Suprapubic skin (tissue), 4 donors: ENCODE results near the gene CAMTA1. TPM values are rescaled to one million over a fixed set of nuclear protein-coding genes. Genes with fewer than 3 reads are reported as not detected.

Experiments
- DNase-seq, 2 donors: peaks; one replicate each; pipeline ENCODE4 v3.0.0-alpha.2; 2019; ENCODE audit warnings: low spot score in 2 of 2
- H3K27ac ChIP-seq: fragments of 200-600 bp; sonication (generic); one replicate; pipeline ENCODE4 v1.5.1; 2019
- H3K27me3 ChIP-seq: fragments of 200-600 bp; sonication (generic); one replicate; pipeline ENCODE4 v1.5.1; 2019
- H3K36me3 ChIP-seq: fragments of 200-600 bp; sonication (generic); one replicate; pipeline ENCODE4 v1.5.1; 2019
- H3K4me1 ChIP-seq: fragments of 200-600 bp; sonication (generic); one replicate; pipeline ENCODE4 v1.5.1; 2019
- H3K4me3 ChIP-seq: fragments of 200-600 bp; sonication (generic); one replicate; pipeline ENCODE4 v1.5.1; 2019; ENCODE audit warnings: mild to moderate bottlenecking
- H3K9me3 ChIP-seq: fragments of 200-600 bp; sonication (generic); one replicate; pipeline ENCODE4 v1.5.1; 2019
- EP300 ChIP-seq: sonication (generic); formaldehyde crosslinking; IDR thresholded peaks from one replicate; pipeline ENCODE4 v1.6.1; 2017; ENCODE audit warnings: antibody characterized with exemption
- POLR2A ChIP-seq, 2 donors: fragments of 450-650 bp; IDR thresholded peaks; one replicate each; pipeline ENCODE4 v1.6.1; 2017; ENCODE audit warnings: antibody characterized with exemption in 2 of 2, mild to moderate bottlenecking in 2 of 2, moderate library complexity in 2 of 2
- POLR2AphosphoS5 ChIP-seq, 3 donors: sonication (generic); formaldehyde crosslinking; IDR thresholded peaks; one replicate each; pipeline ENCODE4 v1.6.1; 2017; ENCODE audit warnings: antibody characterized with exemption in 3 of 3
- WGBS: methylation state at CpG from one replicate; pipeline ENCODE4 v1.1.5; 2018; 5-methylcytosine and 5-hydroxymethylcytosine counted together
- total RNA-seq, 4 donors: library from RNA; depleted of rRNA; stranded (reverse); fragments of >200 nt; gene quantifications; one replicate each; pipeline ENCODE4 v1.1.0, GENCODE V29; 2016
- TF ChIP-seq, protein P1 (sequence below), 2 donors: fragments of 200-600 bp in 1 of 2; fragments of 450-650 bp in 1 of 2; sonication (generic) in 1 of 2; IDR thresholded peaks; one replicate each; pipeline ENCODE4 v1.5.1; 2016 to 2019; ENCODE audit warnings: antibody characterized with exemption in 2 of 2, mild to moderate bottlenecking in 1 of 2, moderate library complexity in 1 of 2

The CAMTA1 gene
- total RNA-seq, 4 donors from 2014 or later = 40.4 to 54.1 (median 46.6) TPM

- Histone ChIP-seq H3K27ac (no peak overlapping the region), H3K36me3 (no peaks in the 10 kb centered on the region), H3K9me3 (no peaks in the 10 kb centered on the region), H3K4me3 (no peak overlapping the region), H3K4me1 (peaks cover 31% of the 10 kb centered on the region), H3K27me3 (peaks cover 4% of the 10 kb centered on the region)
- 52% methylated on average over 19 of the region's 30 CpGs for WGBS
- DNase-seq = no peak
- no peak for TF ChIP-seq POLR2AphosphoS5 (IDR thresholded peaks at IDR 0.05)
- no peak for TF ChIP-seq EP300
- no peak for TF ChIP-seq POLR2A (IDR thresholded peaks at IDR 0.05)
- TF ChIP-seq, protein P1, sequence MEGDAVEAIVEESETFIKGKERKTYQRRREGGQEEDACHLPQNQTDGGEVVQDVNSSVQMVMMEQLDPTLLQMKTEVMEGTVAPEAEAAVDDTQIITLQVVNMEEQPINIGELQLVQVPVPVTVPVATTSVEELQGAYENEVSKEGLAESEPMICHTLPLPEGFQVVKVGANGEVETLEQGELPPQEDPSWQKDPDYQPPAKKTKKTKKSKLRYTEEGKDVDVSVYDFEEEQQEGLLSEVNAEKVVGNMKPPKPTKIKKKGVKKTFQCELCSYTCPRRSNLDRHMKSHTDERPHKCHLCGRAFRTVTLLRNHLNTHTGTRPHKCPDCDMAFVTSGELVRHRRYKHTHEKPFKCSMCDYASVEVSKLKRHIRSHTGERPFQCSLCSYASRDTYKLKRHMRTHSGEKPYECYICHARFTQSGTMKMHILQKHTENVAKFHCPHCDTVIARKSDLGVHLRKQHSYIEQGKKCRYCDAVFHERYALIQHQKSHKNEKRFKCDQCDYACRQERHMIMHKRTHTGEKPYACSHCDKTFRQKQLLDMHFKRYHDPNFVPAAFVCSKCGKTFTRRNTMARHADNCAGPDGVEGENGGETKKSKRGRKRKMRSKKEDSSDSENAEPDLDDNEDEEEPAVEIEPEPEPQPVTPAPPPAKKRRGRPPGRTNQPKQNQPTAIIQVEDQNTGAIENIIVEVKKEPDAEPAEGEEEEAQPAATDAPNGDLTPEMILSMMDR (IDR thresholded peaks at IDR 0.05) = no peak
Observed at GRCh38 chr1:7454895-7455784, 669.9 kb downstream of the CAMTA1 start.

- Histone ChIP-seq H3K4me1 (peaks cover 31% of the 10 kb centered on the region), H3K9me3 (no peaks in the 10 kb centered on the region), H3K27me3 (peaks cover 4% of the 10 kb centered on the region), H3K36me3 (no peaks in the 10 kb centered on the region), H3K27ac (no peak overlapping the region), H3K4me3 (no peak overlapping the region)
- no peak for DNase-seq
- WGBS = 48% methylated on average over 6 of the region's 15 CpGs
- no peak for TF ChIP-seq POLR2AphosphoS5 (IDR thresholded peaks at IDR 0.05)
- TF ChIP-seq, protein P1 (IDR thresholded peaks at IDR 0.05) = no peak
- TF ChIP-seq POLR2A (IDR thresholded peaks at IDR 0.05) = no peak
- no peak for TF ChIP-seq EP300
Observed at GRCh38 chr1:7455796-7456721, 670.8 kb downstream of the CAMTA1 start.

- Histone ChIP-seq H3K27ac (no peak overlapping the region), H3K9me3 (no peaks in the 10 kb centered on the region), H3K27me3 (peaks cover 4% of the 10 kb centered on the region), H3K4me1 (peaks cover 31% of the 10 kb centered on the region), H3K4me3 (no peak overlapping the region), H3K36me3 (no peaks in the 10 kb centered on the region)
- TF ChIP-seq POLR2A (IDR thresholded peaks at IDR 0.05) (no peak), POLR2AphosphoS5 (IDR thresholded peaks at IDR 0.05) (no peak), EP300 (no peak)
- TF ChIP-seq, protein P1 (IDR thresholded peaks at IDR 0.05) = no peak
- no peak for DNase-seq
- 60% methylated on average over 15 of the region's 17 CpGs for WGBS
Observed at GRCh38 chr1:7456722-7457082, 671.4 kb downstream of the CAMTA1 start.

DNA sequence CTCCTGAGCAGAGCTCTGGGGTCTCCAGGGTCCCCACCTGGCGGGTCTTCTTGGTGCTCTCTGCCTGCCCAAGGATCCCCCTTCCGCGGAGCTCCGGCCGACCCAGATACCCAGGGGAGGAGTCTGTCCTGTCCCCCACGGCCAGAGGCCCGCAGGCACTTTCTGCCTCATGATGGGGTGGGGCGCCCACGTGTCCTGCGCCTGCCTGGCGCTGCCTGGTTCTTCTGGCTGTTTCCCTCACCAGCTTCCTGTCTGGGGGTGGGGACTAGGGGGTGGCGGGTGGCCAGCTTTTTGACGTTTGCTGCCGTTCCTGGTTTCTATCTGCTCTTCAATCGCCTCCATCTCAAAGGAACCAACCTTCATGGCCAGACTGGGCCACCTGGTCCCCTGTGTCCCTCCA, 672.6 kb downstream of the CAMTA1 start:
- no peak for TF ChIP-seq POLR2A (IDR thresholded peaks at IDR 0.05)
- TF ChIP-seq, protein P1 (IDR thresholded peaks at IDR 0.05) = no peak
- TF ChIP-seq POLR2AphosphoS5 (IDR thresholded peaks at IDR 0.05) = no peak
- TF ChIP-seq EP300 = no peak

GRCh38 chr1:7458946-7459345, 673.7 kb downstream of the CAMTA1 start:
- no peak for DNase-seq
- no peak overlapping the region for H3K4me3 ChIP-seq
- H3K27ac ChIP-seq = no peak overlapping the region
- H3K36me3 ChIP-seq = no peaks in the 10 kb centered on the region
- TF ChIP-seq POLR2AphosphoS5 (IDR thresholded peaks at IDR 0.05) (no peak), POLR2A (IDR thresholded peaks at IDR 0.05) (no peak), EP300 (no peak)
- TF ChIP-seq, protein P1 (IDR thresholded peaks at IDR 0.05) = no peak
- WGBS = 83% methylated on average over 7 of the region's 7 CpGs
- H3K4me1 ChIP-seq = peaks cover 31% of the 10 kb centered on the region
- peaks cover 7% of the 10 kb centered on the region for H3K27me3 ChIP-seq
- no peaks in the 10 kb centered on the region for H3K9me3 ChIP-seq

More for the DNA sequence above, 672.6 kb downstream of the CAMTA1 start:
- 49% methylated on average over 15 of the region's 15 CpGs for WGBS
- Histone ChIP-seq H3K27ac (no peak overlapping the region), H3K9me3 (no peaks in the 10 kb centered on the region), H3K4me3 (no peak overlapping the region), H3K36me3 (no peaks in the 10 kb centered on the region), H3K27me3 (peaks cover 4% of the 10 kb centered on the region), H3K4me1 (peaks cover 31% of the 10 kb centered on the region)
- DNase-seq = no peak
